Epithelial cell of proximal tubule (primary cell): Measurements from ENCODE around the gene NGEF. TPM values are rescaled to one million over a fixed set of nuclear protein-coding genes. Genes with fewer than 3 reads are reported as not detected.

Experiments used
- DNase-seq: peaks from one replicate; pipeline ENCODE4 v3.0.0-alpha.2; 2011; ENCODE audit warnings: low read depth
- H3K4me3 ChIP-seq: 2 replicates; pipeline ENCODE4 v1.5.1; 2011; ENCODE audit warnings: low read depth, mild to moderate bottlenecking, low read length
- total RNA-seq: library from RNA; depleted of rRNA; stranded (reverse); fragments of >200 nt; gene quantifications from 2 replicates; pipeline ENCODE4 v1.2.3, GENCODE V29; 2015
- TF ChIP-seq, protein P1 (sequence below): conservative IDR thresholded peaks from 2 replicates; pipeline ENCODE4 v1.5.1; 2012; ENCODE audit warnings: low read depth, mild to moderate bottlenecking, low read length

NGEF gene
- total RNA-seq, 1 donor from 2014 or later = 8.6 TPM

GRCh38 chr2:232925821-232926156 is 87.3 kb downstream of the NGEF start:
- no peak for DNase-seq
- H3K4me3 ChIP-seq = no peak overlapping the region
- TF ChIP-seq, protein P1, sequence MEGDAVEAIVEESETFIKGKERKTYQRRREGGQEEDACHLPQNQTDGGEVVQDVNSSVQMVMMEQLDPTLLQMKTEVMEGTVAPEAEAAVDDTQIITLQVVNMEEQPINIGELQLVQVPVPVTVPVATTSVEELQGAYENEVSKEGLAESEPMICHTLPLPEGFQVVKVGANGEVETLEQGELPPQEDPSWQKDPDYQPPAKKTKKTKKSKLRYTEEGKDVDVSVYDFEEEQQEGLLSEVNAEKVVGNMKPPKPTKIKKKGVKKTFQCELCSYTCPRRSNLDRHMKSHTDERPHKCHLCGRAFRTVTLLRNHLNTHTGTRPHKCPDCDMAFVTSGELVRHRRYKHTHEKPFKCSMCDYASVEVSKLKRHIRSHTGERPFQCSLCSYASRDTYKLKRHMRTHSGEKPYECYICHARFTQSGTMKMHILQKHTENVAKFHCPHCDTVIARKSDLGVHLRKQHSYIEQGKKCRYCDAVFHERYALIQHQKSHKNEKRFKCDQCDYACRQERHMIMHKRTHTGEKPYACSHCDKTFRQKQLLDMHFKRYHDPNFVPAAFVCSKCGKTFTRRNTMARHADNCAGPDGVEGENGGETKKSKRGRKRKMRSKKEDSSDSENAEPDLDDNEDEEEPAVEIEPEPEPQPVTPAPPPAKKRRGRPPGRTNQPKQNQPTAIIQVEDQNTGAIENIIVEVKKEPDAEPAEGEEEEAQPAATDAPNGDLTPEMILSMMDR = no peak

- DNase-seq = no peak
- H3K4me3 ChIP-seq = no peak overlapping the region
- TF ChIP-seq, protein P1 = no peak
These were observed 87.8 kb downstream of the NGEF start for GRCh38 chr2:232925153-232925820.

DNA sequence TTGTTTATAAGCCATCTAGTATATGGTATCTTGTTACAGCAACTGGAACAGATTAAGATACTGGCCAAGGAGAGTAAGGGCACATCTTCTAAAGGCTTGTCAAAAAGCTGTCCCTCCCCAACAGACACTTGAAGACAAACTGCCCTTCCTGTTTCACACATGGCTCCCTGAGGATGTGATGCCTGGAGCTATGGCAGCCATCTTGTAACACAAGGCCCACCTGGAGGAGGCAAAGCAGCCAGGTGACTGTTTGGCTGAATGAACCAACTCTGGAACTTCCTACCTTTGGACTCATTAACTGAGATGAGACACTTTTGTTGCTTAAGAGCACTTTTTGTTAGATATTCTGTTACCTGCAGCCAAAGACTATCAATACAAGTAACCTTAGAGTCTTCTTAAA is 88.6 kb downstream of the NGEF start:
- no peak overlapping the region for H3K4me3 ChIP-seq
- DNase-seq = no peak
- TF ChIP-seq, protein P1 = no peak

GRCh38 chr2:232920760-232921159 is 92.3 kb downstream of the NGEF start:
- DNase-seq = no peak
- TF ChIP-seq, protein P1 = no peak
- H3K4me3 ChIP-seq = no peak overlapping the region

- TF ChIP-seq, protein P1 = no peak
- DNase-seq = no peak
These were observed 93.0 kb downstream of the NGEF start for GRCh38 chr2:232920055-232920454.

GRCh38 chr2:232919141-232919540 is 93.9 kb downstream of the NGEF start:
- no peak for DNase-seq
- no peak overlapping the region for H3K4me3 ChIP-seq
- TF ChIP-seq, protein P1 = no peak

More at GRCh38 chr2:232920055-232920454, 93.0 kb downstream of the NGEF start:
- H3K4me3 ChIP-seq = no peak overlapping the region

GRCh38 chr2:232913903-232914302 is 99.2 kb downstream of the NGEF start:
- no peak overlapping the region for H3K4me3 ChIP-seq
- DNase-seq = no peak
- TF ChIP-seq, protein P1 = no peak
